SU-DHL-6 (cell line): ENCODE data around the gene NCAPG2.

Source experiments
- H2AFZ ChIP-seq: fragments of 200-600 bp; sonication (generic); 2 replicates; pipeline ENCODE4 v1.6.1; 2014; ENCODE audit warnings: low read depth, mild to moderate bottlenecking, moderate library complexity, mixed read lengths, antibody characterized with exemption, low read length; ENCODE audit not compliant: severe bottlenecking
- H3F3A ChIP-seq: fragments of 200-600 bp; shearing (Covaris generic); 2 replicates; pipeline ENCODE4 v1.6.0; 2016; ENCODE audit warnings: antibody characterized with exemption, mild to moderate bottlenecking; ENCODE audit not compliant: insufficient read depth
- H3K27ac ChIP-seq: fragments of 200-600 bp; sonication (generic); 2 replicates; pipeline ENCODE4 v1.5.1; 2016; ENCODE audit warnings: low read depth, mild to moderate bottlenecking, low read length, moderate library complexity, mixed read lengths
- H3K27me3 ChIP-seq: fragments of 200-600 bp; sonication (generic), shearing (Covaris generic); 2 replicates; pipeline ENCODE4 v1.6.0; 2014; ENCODE audit warnings: mild to moderate bottlenecking, low read length
- H3K36me3 ChIP-seq: fragments of 200-600 bp; sonication (generic); 2 replicates; pipeline ENCODE4 v1.6.1; 2014; ENCODE audit warnings: mild to moderate bottlenecking, low read length, mixed read lengths
- H3K4me2 ChIP-seq: fragments of 300-600, 200-600 bp; shearing (Covaris generic), sonication (generic); 2 replicates; pipeline ENCODE4 v1.6.0; 2014; ENCODE audit warnings: low read length, low read depth, mild to moderate bottlenecking; ENCODE audit not compliant: poor library complexity, severe bottlenecking
- H3K4me3 ChIP-seq: fragments of 200-600 bp; sonication (generic); 2 replicates; pipeline ENCODE4 v1.5.1; 2014; ENCODE audit warnings: antibody characterized with exemption, low read length, mild to moderate bottlenecking, mixed read lengths; ENCODE audit not compliant: insufficient read depth, poor library complexity, severe bottlenecking
- H3K79me2 ChIP-seq: fragments of 200-600 bp; sonication (generic); 2 replicates; pipeline ENCODE4 v1.6.1; 2014; ENCODE audit warnings: mild to moderate bottlenecking, low read length, moderate library complexity; ENCODE audit not compliant: insufficient read depth
- H3K9ac ChIP-seq: fragments of 200-600 bp; sonication (generic); 2 replicates; pipeline ENCODE4 v1.7.0; 2014; ENCODE audit warnings: mild to moderate bottlenecking, low read length
- H3K9me2 ChIP-seq: fragments of 200-600 bp; sonication (generic); replicated peaks from 2 replicates; pipeline ENCODE4 v1.6.1; 2014; ENCODE audit warnings: low read length; ENCODE audit not compliant: insufficient read depth
- H3K9me3 ChIP-seq: fragments of 200-600 bp; sonication (generic); 2 replicates; pipeline ENCODE4 v1.6.1; 2014; ENCODE audit warnings: low read length, mixed read lengths; ENCODE audit not compliant: insufficient read depth
- H4K20me1 ChIP-seq: fragments of 200-600 bp; sonication (generic); 2 replicates; pipeline ENCODE4 v1.6.1; 2014; ENCODE audit warnings: low read depth, mild to moderate bottlenecking, antibody characterized with exemption, low read length, moderate library complexity, mixed read lengths
- EZH2phosphoT487 ChIP-seq: fragments of 200-600 bp; sonication (generic), shearing (Covaris generic); conservative IDR thresholded peaks from 2 replicates; pipeline ENCODE4 v1.6.1; 2018; ENCODE audit warnings: mild to moderate bottlenecking, antibody characterized with exemption, low read length, moderate library complexity, mixed read lengths
- TF ChIP-seq, protein P1 (sequence below): fragments of 200-600 bp; sonication (generic); IDR thresholded peaks from one replicate; pipeline ENCODE4 v1.5.1; 2017; ENCODE audit warnings: antibody characterized with exemption, mild to moderate bottlenecking, low read length, moderate library complexity; ENCODE audit not compliant: insufficient read depth, poor library complexity, severe bottlenecking

Gene NCAPG2, protein sequence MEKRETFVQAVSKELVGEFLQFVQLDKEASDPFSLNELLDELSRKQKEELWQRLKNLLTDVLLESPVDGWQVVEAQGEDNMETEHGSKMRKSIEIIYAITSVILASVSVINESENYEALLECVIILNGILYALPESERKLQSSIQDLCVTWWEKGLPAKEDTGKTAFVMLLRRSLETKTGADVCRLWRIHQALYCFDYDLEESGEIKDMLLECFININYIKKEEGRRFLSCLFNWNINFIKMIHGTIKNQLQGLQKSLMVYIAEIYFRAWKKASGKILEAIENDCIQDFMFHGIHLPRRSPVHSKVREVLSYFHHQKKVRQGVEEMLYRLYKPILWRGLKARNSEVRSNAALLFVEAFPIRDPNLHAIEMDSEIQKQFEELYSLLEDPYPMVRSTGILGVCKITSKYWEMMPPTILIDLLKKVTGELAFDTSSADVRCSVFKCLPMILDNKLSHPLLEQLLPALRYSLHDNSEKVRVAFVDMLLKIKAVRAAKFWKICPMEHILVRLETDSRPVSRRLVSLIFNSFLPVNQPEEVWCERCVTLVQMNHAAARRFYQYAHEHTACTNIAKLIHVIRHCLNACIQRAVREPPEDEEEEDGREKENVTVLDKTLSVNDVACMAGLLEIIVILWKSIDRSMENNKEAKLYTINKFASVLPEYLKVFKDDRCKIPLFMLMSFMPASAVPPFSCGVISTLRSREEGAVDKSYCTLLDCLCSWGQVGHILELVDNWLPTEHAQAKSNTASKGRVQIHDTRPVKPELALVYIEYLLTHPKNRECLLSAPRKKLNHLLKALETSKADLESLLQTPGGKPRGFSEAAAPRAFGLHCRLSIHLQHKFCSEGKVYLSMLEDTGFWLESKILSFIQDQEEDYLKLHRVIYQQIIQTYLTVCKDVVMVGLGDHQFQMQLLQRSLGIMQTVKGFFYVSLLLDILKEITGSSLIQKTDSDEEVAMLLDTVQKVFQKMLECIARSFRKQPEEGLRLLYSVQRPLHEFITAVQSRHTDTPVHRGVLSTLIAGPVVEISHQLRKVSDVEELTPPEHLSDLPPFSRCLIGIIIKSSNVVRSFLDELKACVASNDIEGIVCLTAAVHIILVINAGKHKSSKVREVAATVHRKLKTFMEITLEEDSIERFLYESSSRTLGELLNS

DNA sequence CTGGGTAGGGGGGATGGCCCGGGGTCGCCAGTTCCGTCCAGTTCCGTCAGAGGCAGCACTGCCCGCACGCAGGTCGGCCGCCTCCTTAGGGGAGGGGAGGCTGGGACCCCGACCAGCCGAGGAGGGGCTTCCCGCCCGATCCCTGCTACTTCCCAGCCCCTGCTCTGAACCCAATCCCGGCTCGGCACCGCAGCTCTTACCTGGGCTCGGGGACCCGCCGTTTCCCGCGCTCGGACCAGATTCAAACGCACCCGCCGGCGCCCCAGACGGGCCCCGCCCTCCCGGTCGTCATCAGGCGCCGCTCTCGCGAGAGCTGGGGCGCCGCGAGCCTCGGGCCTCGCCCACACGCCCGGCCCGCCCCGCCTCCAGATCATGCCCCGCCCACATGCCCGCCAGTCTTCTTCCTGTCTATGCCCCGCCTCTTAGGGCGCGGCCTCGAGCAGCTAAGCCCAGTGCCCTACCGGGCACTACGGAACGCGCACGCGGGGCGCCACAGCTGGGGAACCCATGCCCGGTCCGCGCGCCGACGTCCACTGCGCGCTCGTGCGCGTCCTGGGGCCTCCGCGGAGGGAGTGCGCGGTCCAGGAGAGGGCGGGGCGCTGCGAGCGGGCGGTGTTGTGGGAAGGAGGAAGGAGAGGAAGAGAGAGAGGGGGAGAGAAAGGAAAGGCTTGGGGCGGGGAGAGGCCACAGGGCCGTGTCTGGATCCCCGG is at the start of gene NCAPG2:
Gene NCAPG2 (minus strand): TSS at position 281 of the 710 bp plus-strand sequence. CDS start 2,905 bp downstream, outside the sequence.
- no peak for TF ChIP-seq EZH2phosphoT487
- TF ChIP-seq, protein P1, sequence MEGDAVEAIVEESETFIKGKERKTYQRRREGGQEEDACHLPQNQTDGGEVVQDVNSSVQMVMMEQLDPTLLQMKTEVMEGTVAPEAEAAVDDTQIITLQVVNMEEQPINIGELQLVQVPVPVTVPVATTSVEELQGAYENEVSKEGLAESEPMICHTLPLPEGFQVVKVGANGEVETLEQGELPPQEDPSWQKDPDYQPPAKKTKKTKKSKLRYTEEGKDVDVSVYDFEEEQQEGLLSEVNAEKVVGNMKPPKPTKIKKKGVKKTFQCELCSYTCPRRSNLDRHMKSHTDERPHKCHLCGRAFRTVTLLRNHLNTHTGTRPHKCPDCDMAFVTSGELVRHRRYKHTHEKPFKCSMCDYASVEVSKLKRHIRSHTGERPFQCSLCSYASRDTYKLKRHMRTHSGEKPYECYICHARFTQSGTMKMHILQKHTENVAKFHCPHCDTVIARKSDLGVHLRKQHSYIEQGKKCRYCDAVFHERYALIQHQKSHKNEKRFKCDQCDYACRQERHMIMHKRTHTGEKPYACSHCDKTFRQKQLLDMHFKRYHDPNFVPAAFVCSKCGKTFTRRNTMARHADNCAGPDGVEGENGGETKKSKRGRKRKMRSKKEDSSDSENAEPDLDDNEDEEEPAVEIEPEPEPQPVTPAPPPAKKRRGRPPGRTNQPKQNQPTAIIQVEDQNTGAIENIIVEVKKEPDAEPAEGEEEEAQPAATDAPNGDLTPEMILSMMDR: no peak
- Histone ChIP-seq H3K9me2 (no peaks in the 10 kb centered on the region), H3K4me3 (peak within 1 kb of the TSS; percentile 79), H3F3A (0 out of 2 replicates have a peak, but pooled peaks cover 6% of the 10 kb centered on the region), H3K27ac (peak within 1 kb of the TSS; percentile 64), H2AFZ (peak within 1 kb of the TSS; percentile 77), H3K36me3 (peaks cover 25% of the 10 kb centered on the region), H3K9me3 (peaks cover 11% of the 10 kb centered on the region; the same call in 1 of the 2 replicates), H3K27me3 (no peaks in the 10 kb centered on the region), H4K20me1 (peaks cover 14% of the 10 kb centered on the region; the same call in 1 of the 2 replicates), H3K79me2 (peaks cover 49% of the 10 kb centered on the region), H3K9ac (peak within 1 kb of the TSS; percentile 99), H3K4me2 (peak within 1 kb of the TSS; percentile 83)

DNA sequence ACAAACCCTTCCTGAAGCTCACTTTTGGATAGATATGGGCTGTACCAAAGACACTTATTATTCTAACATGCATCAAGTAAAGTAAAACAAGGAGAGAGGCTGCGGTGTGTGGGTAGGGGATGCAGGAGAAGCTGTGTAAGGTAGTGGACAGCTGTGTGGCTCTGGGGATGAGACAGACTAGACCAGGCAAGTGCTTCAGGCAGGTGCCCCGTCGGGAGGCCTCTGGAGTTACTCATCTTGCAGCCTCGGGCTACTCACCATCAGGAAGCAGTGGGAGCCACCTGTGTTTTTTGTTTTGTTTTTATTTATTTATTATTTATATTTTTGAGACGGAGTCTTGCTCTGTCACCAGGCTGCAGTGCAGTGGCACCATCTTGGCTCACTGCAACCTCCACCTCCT is 49.3 kb upstream of the NCAPG2 start:
- TF ChIP-seq, protein P1: no peak
- Histone ChIP-seq H3K27ac (no peak overlapping the region), H3K79me2 (no peaks in the 10 kb centered on the region), H3K4me3 (no peak overlapping the region), H3K4me2 (no peak overlapping the region), H3K9me3 (no peaks in the 10 kb centered on the region), H3K9ac (no peak overlapping the region), H3K9me2 (no peaks in the 10 kb centered on the region), H3K27me3 (no peaks in the 10 kb centered on the region), H3K36me3 (no peaks in the 10 kb centered on the region), H3F3A (no peaks in the 10 kb centered on the region), H4K20me1 (no peaks in the 10 kb centered on the region), H2AFZ (no peak overlapping the region)

DNA sequence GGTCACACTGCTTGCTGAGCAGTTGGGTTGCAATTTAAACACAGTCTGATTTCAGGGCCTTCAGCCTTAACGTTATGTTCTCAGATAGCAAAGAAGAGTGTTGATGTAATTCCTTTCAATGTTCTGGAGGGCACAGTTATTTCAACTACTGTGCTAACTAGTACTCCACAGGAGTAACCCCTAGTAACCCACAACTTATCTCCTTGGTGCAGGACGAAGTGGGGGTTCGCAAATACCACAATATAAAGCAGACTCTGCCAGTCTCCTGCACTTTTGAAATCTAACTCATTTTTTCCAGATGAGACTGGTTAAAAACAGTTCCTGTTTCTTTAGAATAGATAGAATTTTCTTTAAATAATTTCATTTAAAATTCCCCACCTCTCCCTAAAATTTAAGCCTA is 47.1 kb upstream of the NCAPG2 start:
- Histone ChIP-seq H3K79me2 (no peaks in the 10 kb centered on the region), H3K4me2 (no peak overlapping the region), H3K27ac (no peak overlapping the region), H3K9me3 (no peaks in the 10 kb centered on the region), H3K4me3 (no peak overlapping the region), H4K20me1 (no peaks in the 10 kb centered on the region), H3K27me3 (no peaks in the 10 kb centered on the region), H3K9ac (no peak overlapping the region), H2AFZ (no peak overlapping the region), H3F3A (no peaks in the 10 kb centered on the region), H3K36me3 (no peaks in the 10 kb centered on the region), H3K9me2 (no peaks in the 10 kb centered on the region)
- TF ChIP-seq, protein P1: no peak
- TF ChIP-seq EZH2phosphoT487: no peak
